Lower lobe of right lung (tissue), 2 donors: ENCODE results near the gene THSD4. TPM values are rescaled to one million over a fixed set of nuclear protein-coding genes. Genes with fewer than 3 reads are reported as not detected.
A peak's percentile ranks its signal among the peaks of the same experiment; 100 is the strongest.

Source experiments
- ATAC-seq, 2 donors: fragments of 200-7000 bp; cut with Tn5 transposase; one replicate each; pipeline ENCODE4 v1.9.1; 2020 to 2022; ENCODE audit warnings: mild to moderate bottlenecking in 2 of 2, moderate library complexity in 2 of 2
- DNase-seq: peaks from one replicate; pipeline ENCODE4 v3.0.0-alpha.2; 2020
- H3K27ac ChIP-seq: fragments of 200-600 bp; one replicate; pipeline ENCODE4 v1.8.0; 2022
- H3K27me3 ChIP-seq: fragments of 200-600 bp; one replicate; pipeline ENCODE4 v1.8.0; 2022; ENCODE audit warnings: low read depth
- H3K36me3 ChIP-seq: fragments of 200-600 bp; one replicate; pipeline ENCODE4 v1.8.0; 2022; ENCODE audit warnings: mild to moderate bottlenecking
- H3K4me1 ChIP-seq: fragments of 200-600 bp; one replicate; pipeline ENCODE4 v1.8.0; 2022
- H3K4me3 ChIP-seq: fragments of 200-600 bp; one replicate; pipeline ENCODE4 v1.8.0; 2022; ENCODE audit warnings: mild to moderate bottlenecking
- H3K9me3 ChIP-seq: fragments of 200-600 bp; one replicate; pipeline ENCODE4 v1.8.0; 2022
- intact Hi-C: fragments of 100-400 bp; cut with DNase I; formaldehyde crosslinking; loops from one replicate; pipeline ENCODE4 v1.11.0; 2022
- total RNA-seq: library from RNA; stranded (reverse); fragmentation: NEBNext Ultra II Directional; extraction: Animal tissue kit (Norgen Biotek cat#: 25700); gene quantifications from one replicate; pipeline ENCODE4 v1.2.1, GENCODE V29; 2021
- TF ChIP-seq, protein P1 (sequence below): fragments of 200-600 bp; IDR thresholded peaks from one replicate; pipeline ENCODE4 v1.8.0; 2022; ENCODE audit warnings: antibody characterized with exemption, mild to moderate bottlenecking
- donor health status: DM: no; HTN: yes; CAD: no; lungs with severe emphysema.

THSD4 gene
- total RNA-seq, 1 donor from 2014 or later: 18.2 TPM

DNA sequence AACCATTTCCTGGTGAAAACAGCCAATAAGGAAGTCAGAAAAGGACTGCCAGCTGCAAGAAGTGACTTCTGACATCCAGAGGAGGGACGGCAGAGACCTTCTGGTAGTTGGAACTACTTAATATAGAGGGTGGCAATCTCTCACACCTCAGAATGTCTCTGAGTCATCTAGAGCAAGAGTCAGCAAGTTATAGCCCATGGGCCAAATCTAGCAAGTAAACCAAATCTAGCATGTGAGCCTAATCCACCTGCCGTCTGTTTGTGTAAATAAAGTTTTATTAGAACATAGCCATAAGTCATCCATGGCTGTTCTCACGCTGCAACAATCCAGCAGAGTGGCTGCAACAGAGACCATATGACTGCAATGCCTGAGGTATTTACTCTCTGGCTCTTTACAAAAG is 534.6 kb downstream of the THSD4 start:
- ATAC-seq (no peak), DNase-seq (no peak)
- H3K27me3 ChIP-seq: no peaks in the 10 kb centered on the region
- H3K4me1 ChIP-seq: peaks cover 7% of the 10 kb centered on the region
- H3K9me3 ChIP-seq: no peaks in the 10 kb centered on the region
- intact Hi-C loops: no loop called here
- H3K4me3 ChIP-seq: no peak overlapping the region
- no peak overlapping the region for H3K27ac ChIP-seq
- H3K36me3 ChIP-seq: no peaks in the 10 kb centered on the region
- TF ChIP-seq, protein P1, sequence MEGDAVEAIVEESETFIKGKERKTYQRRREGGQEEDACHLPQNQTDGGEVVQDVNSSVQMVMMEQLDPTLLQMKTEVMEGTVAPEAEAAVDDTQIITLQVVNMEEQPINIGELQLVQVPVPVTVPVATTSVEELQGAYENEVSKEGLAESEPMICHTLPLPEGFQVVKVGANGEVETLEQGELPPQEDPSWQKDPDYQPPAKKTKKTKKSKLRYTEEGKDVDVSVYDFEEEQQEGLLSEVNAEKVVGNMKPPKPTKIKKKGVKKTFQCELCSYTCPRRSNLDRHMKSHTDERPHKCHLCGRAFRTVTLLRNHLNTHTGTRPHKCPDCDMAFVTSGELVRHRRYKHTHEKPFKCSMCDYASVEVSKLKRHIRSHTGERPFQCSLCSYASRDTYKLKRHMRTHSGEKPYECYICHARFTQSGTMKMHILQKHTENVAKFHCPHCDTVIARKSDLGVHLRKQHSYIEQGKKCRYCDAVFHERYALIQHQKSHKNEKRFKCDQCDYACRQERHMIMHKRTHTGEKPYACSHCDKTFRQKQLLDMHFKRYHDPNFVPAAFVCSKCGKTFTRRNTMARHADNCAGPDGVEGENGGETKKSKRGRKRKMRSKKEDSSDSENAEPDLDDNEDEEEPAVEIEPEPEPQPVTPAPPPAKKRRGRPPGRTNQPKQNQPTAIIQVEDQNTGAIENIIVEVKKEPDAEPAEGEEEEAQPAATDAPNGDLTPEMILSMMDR: no peak

DNA sequence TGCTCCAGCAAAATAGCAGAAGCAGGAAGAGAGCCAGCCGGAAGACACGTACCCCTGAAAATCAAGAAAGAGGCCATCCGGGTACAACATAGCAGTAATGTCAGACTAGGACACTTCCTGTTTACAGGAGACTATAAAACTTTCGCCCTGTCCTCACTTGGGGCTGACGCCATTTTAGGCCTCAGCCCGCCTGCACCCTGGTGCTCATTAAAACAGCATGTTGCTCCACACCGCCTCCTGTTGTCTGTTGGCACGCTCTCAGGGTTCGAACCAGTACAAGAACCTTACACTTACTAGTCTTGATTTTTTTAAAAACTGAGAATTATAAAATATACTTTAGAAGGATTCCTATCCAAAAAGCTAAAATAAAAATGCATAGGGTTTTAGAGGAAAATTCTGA is 535.3 kb downstream of the THSD4 start:
- Histone ChIP-seq H3K4me3 (no peak overlapping the region), H3K36me3 (no peaks in the 10 kb centered on the region), H3K27me3 (no peaks in the 10 kb centered on the region), H3K4me1 (peaks cover 7% of the 10 kb centered on the region), H3K9me3 (no peaks in the 10 kb centered on the region), H3K27ac (no peak overlapping the region)
- no peak for DNase-seq
- no peak for ATAC-seq
- intact Hi-C loops: no loop called here
- TF ChIP-seq, protein P1: no peak

DNA sequence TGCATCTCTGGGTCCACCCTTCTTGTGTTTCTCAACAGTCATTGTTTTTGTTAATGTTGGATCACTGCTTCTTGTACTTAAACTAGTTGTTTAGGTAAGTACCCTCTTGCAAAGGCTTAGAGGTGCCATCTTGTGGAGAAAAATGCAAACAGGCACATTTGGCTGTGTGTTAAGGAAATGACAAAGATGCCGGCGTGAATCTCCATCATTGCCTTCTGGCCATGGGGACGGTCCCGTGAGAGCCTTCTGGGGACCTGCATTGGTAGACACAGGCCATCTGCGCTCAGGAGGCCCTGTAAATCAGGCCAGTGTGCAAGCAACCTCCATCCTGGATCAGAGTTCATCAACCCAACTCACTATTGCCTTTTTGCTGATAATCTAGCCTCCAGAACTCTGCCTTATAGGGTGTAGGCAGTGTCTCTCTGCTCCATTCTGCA is 536.5 kb downstream of the THSD4 start:
- DNase-seq: no peak
- Histone ChIP-seq H3K36me3 (no peaks in the 10 kb centered on the region), H3K27me3 (no peaks in the 10 kb centered on the region), H3K27ac (no peak overlapping the region), H3K9me3 (no peaks in the 10 kb centered on the region), H3K4me3 (no peak overlapping the region), H3K4me1 (peaks cover 7% of the 10 kb centered on the region)
- ATAC-seq: peak; percentile 65 to 77
- intact Hi-C loops: no loop called here
- TF ChIP-seq, protein P1: peak; percentile 56

DNA sequence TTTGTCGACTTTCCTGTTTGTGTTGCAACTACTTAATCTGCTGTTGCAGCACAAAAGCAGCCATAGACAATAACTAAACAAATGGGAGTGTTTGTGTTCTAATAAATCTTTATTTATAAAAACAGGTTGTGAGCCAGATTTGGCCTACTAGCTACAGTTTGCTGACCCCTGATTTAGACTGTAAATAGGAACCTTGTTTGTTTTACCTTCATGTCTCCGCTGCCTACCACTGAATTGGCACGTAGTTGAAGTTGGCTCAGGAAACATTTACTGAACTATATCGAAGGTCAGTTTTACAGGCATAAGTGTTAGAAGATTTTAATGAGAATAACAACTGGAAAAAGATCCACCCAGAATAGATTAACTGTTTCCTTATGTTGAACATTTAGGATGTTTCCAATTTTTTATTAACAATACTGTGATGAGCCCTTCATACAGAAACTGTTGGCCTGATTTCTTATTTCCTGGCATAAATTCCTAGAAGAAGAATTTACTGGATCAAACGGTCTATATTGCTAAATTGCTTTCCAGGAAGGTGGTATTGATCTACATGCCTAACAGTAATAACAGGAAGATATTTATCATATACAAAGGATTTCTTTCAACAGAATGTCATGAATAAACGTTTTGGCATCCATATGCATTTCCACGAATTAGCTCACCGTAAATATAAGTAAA is 538.9 kb downstream of the THSD4 start:
- H3K27ac ChIP-seq: no peak overlapping the region
- ATAC-seq: no peak

DNA sequence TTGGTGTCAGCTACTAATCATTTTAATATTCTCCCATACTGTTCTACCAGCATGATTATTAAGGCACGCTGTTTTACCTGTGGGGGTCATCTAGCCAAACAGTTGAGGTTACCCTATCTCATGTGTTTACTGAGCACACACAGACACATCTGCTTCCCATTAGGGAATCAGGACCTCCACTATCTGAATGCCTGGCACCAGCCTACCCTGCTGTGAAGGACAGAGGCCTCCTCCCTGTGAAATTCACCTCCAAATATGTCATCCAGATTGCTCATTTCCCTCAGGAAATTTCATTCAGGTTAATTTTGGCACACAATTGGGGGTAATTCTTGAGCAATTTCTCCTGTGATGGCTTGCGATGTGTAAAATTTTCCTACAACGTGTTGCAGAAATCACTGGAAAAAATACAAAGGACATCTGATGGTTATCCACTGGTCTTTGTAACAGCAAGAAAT is 539.5 kb downstream of the THSD4 start:
- H3K27ac ChIP-seq: no peak overlapping the region
- intact Hi-C loops: no loop called here
- H3K9me3 ChIP-seq: no peaks in the 10 kb centered on the region
- no peaks in the 10 kb centered on the region for H3K27me3 ChIP-seq
- TF ChIP-seq, protein P1: no peak
- H3K4me1 ChIP-seq: peaks cover 7% of the 10 kb centered on the region
- no peak overlapping the region for H3K4me3 ChIP-seq
- DNase-seq (no peak), ATAC-seq (no peak)
- no peaks in the 10 kb centered on the region for H3K36me3 ChIP-seq

More for the DNA sequence above, 538.9 kb downstream of the THSD4 start:
- TF ChIP-seq, protein P1: no peak
- intact Hi-C loops: no loop called here
- no peaks in the 10 kb centered on the region for H3K27me3 ChIP-seq
- H3K4me3 ChIP-seq: no peak overlapping the region
- no peak for DNase-seq
- H3K4me1 ChIP-seq: peaks cover 7% of the 10 kb centered on the region
- H3K9me3 ChIP-seq: no peaks in the 10 kb centered on the region
- no peaks in the 10 kb centered on the region for H3K36me3 ChIP-seq
